ENCODE data around the gene MALRD1.

MALRD1 gene

GRCh38 chr10:19111501-19112267 lies 63.1 kb downstream of the MALRD1 start:
- DNase-seq = no peak

- no peak for DNase-seq
Measured at GRCh38 chr10:19117438-19117837, 68.8 kb downstream of the MALRD1 start.

GRCh38 chr10:19119191-19119590 lies 70.6 kb downstream of the MALRD1 start:
- DNase-seq = no peak

- DNase-seq = no peak
Measured at GRCh38 chr10:19120381-19120908, 71.8 kb downstream of the MALRD1 start.

- DNase-seq = no peak
Measured at GRCh38 chr10:19133992-19134391, 85.4 kb downstream of the MALRD1 start.

GRCh38 chr10:19142967-19143366 lies 94.4 kb downstream of the MALRD1 start:
- DNase-seq = no peak

- no peak for DNase-seq
Measured at GRCh38 chr10:19144206-19144605, 95.6 kb downstream of the MALRD1 start.

GRCh38 chr10:19154375-19154774 lies 105.8 kb downstream of the MALRD1 start:
- DNase-seq = no peak

GRCh38 chr10:19158358-19158757 lies 109.8 kb downstream of the MALRD1 start:
- no peak for DNase-seq

- no peak for DNase-seq
Measured at GRCh38 chr10:19158870-19159269, 110.3 kb downstream of the MALRD1 start.

GRCh38 chr10:19164461-19164860 lies 115.9 kb downstream of the MALRD1 start:
- no peak for DNase-seq

GRCh38 chr10:19168584-19168983 lies 120.0 kb downstream of the MALRD1 start:
- no peak for DNase-seq

- no peak for DNase-seq
Measured at GRCh38 chr10:19169041-19169440, 120.4 kb downstream of the MALRD1 start.

- no peak for DNase-seq
Measured at GRCh38 chr10:19169684-19170083, 121.1 kb downstream of the MALRD1 start.

GRCh38 chr10:19178675-19179074 lies 130.1 kb downstream of the MALRD1 start:
- DNase-seq = no peak

GRCh38 chr10:19184891-19185290 lies 136.3 kb downstream of the MALRD1 start:
- no peak for DNase-seq

- no peak for DNase-seq
Measured at GRCh38 chr10:19194866-19195265, 146.3 kb downstream of the MALRD1 start.

GRCh38 chr10:19195698-19196097 lies 147.1 kb downstream of the MALRD1 start:
- DNase-seq = no peak

GRCh38 chr10:19200211-19200610 lies 151.6 kb downstream of the MALRD1 start:
- DNase-seq = no peak

- no peak for DNase-seq
Measured at GRCh38 chr10:19204246-19204917, 155.8 kb downstream of the MALRD1 start.

GRCh38 chr10:19209319-19209718 lies 160.7 kb downstream of the MALRD1 start:
- DNase-seq = no peak

GRCh38 chr10:19212590-19212989 lies 164.0 kb downstream of the MALRD1 start:
- DNase-seq = no peak

- no peak for DNase-seq
Measured at GRCh38 chr10:19221216-19221615, 172.6 kb downstream of the MALRD1 start.

GRCh38 chr10:19226025-19226424 lies 177.4 kb downstream of the MALRD1 start:
- DNase-seq = no peak
